WTC11 (cell line): ENCODE data around the gene PACSIN1. TPM values are rescaled to one million over a fixed set of nuclear protein-coding genes. Genes with fewer than 3 reads are reported as not detected.

Experiments
- ATAC-seq: fragments of 200-7000 bp; cut with Tn5 transposase; 2 replicates; pipeline ENCODE4 v1.10.0; 2021; ENCODE audit warnings: mild to moderate bottlenecking, moderate library complexity
- CTCF ChIA-PET: fragments of 300-600 bp; sonication (Branson Sonifier 250); formaldehyde crosslinking; loops from one replicate; lab custom pipeline; 2021; ENCODE audit warnings: antibody characterized with exemption; lab: Charles Lee
- POLR2A ChIA-PET: fragments of 350-600 bp; sonication (Branson Sonifier 250); formaldehyde crosslinking; loops from one replicate; lab custom pipeline; 2021; ENCODE audit warnings: antibody characterized with exemption; lab: Charles Lee
- DNase-seq: peaks from one replicate; pipeline ENCODE4 v3.0.0; 2021; ENCODE audit warnings: low spot score
- H3K27ac Mint-ChIP-seq: 2 replicates; pipeline ENCODE4 v1.8.0; 2021; ENCODE audit warnings: mixed read lengths
- H3K27me3 Mint-ChIP-seq: 2 replicates; pipeline ENCODE4 v1.8.0; 2021; ENCODE audit warnings: low read depth, mild to moderate bottlenecking, moderate library complexity, mixed read lengths
- H3K36me3 Mint-ChIP-seq: 2 replicates; pipeline ENCODE4 v1.8.0; 2021; ENCODE audit warnings: mixed read lengths
- H3K4me1 Mint-ChIP-seq: 2 replicates; pipeline ENCODE4 v1.8.0; 2022; ENCODE audit warnings: mixed read lengths
- H3K4me3 Mint-ChIP-seq: 2 replicates; pipeline ENCODE4 v1.8.0; 2021; ENCODE audit warnings: mild to moderate bottlenecking, moderate library complexity, mixed read lengths
- H3K9me3 Mint-ChIP-seq: 2 replicates; pipeline ENCODE4 v1.8.0; 2021; ENCODE audit warnings: mixed read lengths
- CREB1 ChIP-seq: sonication (generic); formaldehyde crosslinking; IDR thresholded peaks from 2 replicates; pipeline ENCODE4 v1.8.0; 2023; ENCODE audit warnings: mild to moderate bottlenecking, missing genetic modification reagents
- FOXJ3 ChIP-seq: sonication (generic); formaldehyde crosslinking; IDR thresholded peaks from 2 replicates; pipeline ENCODE4 v1.9.0; 2021; ENCODE audit warnings: missing genetic modification reagents, mild to moderate bottlenecking, borderline replicate concordance
- GABPB1 ChIP-seq: sonication (generic); formaldehyde crosslinking; IDR thresholded peaks from 2 replicates; pipeline ENCODE4 v1.8.1; 2023; ENCODE audit warnings: mild to moderate bottlenecking, missing genetic modification reagents
- HMGA2 ChIP-seq: fragments of 250-450 bp; sonication (Bioruptor Pico); IDR thresholded peaks from 2 replicates; pipeline ENCODE4 v1.4.0; 2021; ENCODE audit warnings: mild to moderate bottlenecking, moderate library complexity
- IRF2 ChIP-seq: sonication (generic); formaldehyde crosslinking; IDR thresholded peaks from 2 replicates; pipeline ENCODE4 v1.8.0; 2022; ENCODE audit warnings: low read depth, missing genetic modification reagents, borderline replicate concordance
- TCF7 ChIP-seq: sonication (generic); formaldehyde crosslinking; IDR thresholded peaks from 2 replicates; pipeline ENCODE4 v1.8.0; 2022; ENCODE audit warnings: mild to moderate bottlenecking, low read depth, missing genetic modification reagents, moderate library complexity
- TEAD4 ChIP-seq: sonication (generic); formaldehyde crosslinking; IDR thresholded peaks from 2 replicates; pipeline ENCODE4 v1.8.0; 2022; ENCODE audit warnings: mild to moderate bottlenecking, missing genetic modification reagents
- ZNF121 ChIP-seq: sonication (generic); formaldehyde crosslinking; IDR thresholded peaks from 2 replicates; pipeline ENCODE4 v1.8.0; 2023; ENCODE audit warnings: missing genetic modification reagents
- total RNA-seq: library from RNA; stranded (reverse); gene quantifications from 3 replicates; pipeline ENCODE4 v1.2.3, GENCODE V29; 2021
- TF ChIP-seq, protein P1 (sequence below): sonication (generic); formaldehyde crosslinking; conservative IDR thresholded peaks from 2 replicates; pipeline ENCODE4 v1.8.1; 2022; ENCODE audit warnings: mild to moderate bottlenecking, missing genetic modification reagents
- TF ChIP-seq, protein P2 (sequence below): fragments of 250-450 bp; sonication (Bioruptor Pico); IDR thresholded peaks from 2 replicates; pipeline ENCODE4 v2.1.2; 2022; ENCODE audit warnings: mild to moderate bottlenecking, moderate library complexity
- TF ChIP-seq, protein P3 (sequence below): sonication (generic); formaldehyde crosslinking; IDR thresholded peaks from 2 replicates; pipeline ENCODE4 v1.8.0; 2022; ENCODE audit warnings: mild to moderate bottlenecking, missing genetic modification reagents
- TF ChIP-seq, protein P4 (sequence below): sonication (generic); formaldehyde crosslinking; IDR thresholded peaks from 2 replicates; pipeline ENCODE4 v1.8.0; 2023; ENCODE audit warnings: mild to moderate bottlenecking, missing genetic modification reagents
- TF ChIP-seq, protein P5 (sequence below): sonication (generic); formaldehyde crosslinking; IDR thresholded peaks from 2 replicates; pipeline ENCODE4 v1.8.1; 2022; ENCODE audit warnings: mild to moderate bottlenecking, missing genetic modification reagents, moderate library complexity, borderline replicate concordance

PACSIN1 gene
- total RNA-seq, 1 experiment from 2014 or later, result 12.6 TPM

DNA sequence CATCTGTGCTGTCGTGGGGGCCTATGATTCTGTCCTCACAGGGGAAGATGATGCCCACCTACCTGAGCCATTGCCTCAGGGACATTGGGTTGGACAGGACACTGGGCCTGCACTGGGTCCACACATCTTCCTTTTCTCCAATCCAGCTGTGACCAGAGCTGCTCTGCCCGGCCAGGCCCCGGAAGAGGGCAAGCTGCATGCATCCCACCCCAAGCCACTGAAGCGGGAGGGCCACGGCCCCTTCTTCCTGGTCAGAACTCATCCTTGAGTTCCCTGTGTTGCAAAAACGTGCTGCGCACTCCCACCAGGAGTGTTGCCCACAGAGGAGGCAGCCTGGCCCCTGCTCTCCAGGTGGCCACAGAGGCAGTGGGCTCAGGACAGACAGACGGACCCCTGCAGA lies 52.1 kb downstream of the PACSIN1 start:
- H3K4me1 Mint-ChIP-seq, result peaks cover 24% of the 10 kb centered on the region
- no peaks in the 10 kb centered on the region for H3K9me3 Mint-ChIP-seq
- no peak overlapping the region for H3K4me3 Mint-ChIP-seq
- H3K27ac Mint-ChIP-seq, result no peak overlapping the region
- ChIA-PET POLR2A (no interaction called here), CTCF (no interaction called here)
- TF ChIP-seq CREB1 (CRISPR knock-in tag) (no peak), IRF2 (CRISPR knock-in tag) (no peak), ZNF121 (CRISPR knock-in tag) (no peak)
- TF ChIP-seq, protein P1, sequence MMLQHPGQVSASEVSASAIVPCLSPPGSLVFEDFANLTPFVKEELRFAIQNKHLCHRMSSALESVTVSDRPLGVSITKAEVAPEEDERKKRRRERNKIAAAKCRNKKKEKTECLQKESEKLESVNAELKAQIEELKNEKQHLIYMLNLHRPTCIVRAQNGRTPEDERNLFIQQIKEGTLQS, result no peak
- no peak for DNase-seq
- ATAC-seq, result no peak
- H3K27me3 Mint-ChIP-seq, result peaks cover 3% of the 10 kb centered on the region
- H3K36me3 Mint-ChIP-seq, result no peaks in the 10 kb centered on the region

DNA sequence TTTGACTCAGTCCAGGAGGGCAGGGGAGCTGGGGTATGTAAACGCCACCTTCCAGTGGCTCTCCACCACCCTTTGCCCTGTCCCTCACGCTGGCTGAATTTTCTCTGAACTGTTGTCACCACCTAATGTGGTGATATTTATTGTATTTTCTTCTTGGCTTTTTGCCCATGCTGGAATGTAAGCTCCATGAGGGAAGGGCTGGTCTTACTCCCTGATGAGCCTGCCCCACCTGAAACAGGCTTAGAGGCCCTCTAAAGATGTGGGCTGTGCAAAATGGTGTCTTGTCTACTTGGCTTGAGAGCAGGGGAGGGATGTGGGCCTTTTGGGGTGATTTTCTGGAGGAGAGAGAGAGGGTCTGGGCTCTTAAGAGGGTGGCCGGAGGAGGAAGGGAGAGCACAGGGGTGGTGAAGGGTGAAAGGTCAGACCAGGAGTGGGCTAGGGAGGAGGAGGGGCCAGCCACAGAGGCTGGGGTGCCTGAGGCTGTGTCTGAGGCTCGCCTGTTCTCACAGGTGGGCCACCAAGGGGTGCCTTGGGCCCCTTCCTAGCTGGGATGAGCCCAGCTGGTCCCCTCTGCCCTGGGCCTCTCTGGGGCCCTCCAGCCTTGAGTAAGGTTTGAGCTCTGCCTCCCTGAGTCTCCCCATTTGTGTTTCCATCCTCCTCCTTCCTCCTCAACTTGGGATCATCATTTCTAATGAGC lies 52.9 kb downstream of the PACSIN1 start:
- Mint-ChIP-seq H3K4me1 (peaks cover 16% of the 10 kb centered on the region), H3K9me3 (no peaks in the 10 kb centered on the region), H3K36me3 (no peaks in the 10 kb centered on the region), H3K27ac (peak overlapping the region; percentile 44; the same call in 1 of the 2 replicates), H3K4me3 (no peak overlapping the region), H3K27me3 (peaks cover 3% of the 10 kb centered on the region)
- TF ChIP-seq, protein P2, sequence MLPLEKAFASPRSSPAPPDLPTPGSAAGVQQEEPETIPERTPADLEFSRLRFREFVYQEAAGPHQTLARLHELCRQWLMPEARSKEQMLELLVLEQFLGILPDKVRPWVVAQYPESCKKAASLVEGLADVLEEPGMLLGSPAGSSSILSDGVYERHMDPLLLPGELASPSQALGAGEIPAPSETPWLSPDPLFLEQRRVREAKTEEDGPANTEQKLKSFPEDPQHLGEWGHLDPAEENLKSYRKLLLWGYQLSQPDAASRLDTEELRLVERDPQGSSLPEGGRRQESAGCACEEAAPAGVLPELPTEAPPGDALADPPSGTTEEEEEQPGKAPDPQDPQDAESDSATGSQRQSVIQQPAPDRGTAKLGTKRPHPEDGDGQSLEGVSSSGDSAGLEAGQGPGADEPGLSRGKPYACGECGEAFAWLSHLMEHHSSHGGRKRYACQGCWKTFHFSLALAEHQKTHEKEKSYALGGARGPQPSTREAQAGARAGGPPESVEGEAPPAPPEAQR (CRISPR knock-in tag), result no peak
- TF ChIP-seq, protein P3, sequence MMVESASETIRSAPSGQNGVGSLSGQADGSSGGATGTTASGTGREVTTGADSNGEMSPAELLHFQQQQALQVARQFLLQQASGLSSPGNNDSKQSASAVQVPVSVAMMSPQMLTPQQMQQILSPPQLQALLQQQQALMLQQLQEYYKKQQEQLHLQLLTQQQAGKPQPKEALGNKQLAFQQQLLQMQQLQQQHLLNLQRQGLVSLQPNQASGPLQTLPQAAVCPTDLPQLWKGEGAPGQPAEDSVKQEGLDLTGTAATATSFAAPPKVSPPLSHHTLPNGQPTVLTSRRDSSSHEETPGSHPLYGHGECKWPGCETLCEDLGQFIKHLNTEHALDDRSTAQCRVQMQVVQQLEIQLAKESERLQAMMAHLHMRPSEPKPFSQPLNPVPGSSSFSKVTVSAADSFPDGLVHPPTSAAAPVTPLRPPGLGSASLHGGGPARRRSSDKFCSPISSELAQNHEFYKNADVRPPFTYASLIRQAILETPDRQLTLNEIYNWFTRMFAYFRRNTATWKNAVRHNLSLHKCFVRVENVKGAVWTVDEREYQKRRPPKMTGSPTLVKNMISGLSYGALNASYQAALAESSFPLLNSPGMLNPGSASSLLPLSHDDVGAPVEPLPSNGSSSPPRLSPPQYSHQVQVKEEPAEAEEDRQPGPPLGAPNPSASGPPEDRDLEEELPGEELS (CRISPR knock-in tag), result no peak
- TF ChIP-seq, protein P4, sequence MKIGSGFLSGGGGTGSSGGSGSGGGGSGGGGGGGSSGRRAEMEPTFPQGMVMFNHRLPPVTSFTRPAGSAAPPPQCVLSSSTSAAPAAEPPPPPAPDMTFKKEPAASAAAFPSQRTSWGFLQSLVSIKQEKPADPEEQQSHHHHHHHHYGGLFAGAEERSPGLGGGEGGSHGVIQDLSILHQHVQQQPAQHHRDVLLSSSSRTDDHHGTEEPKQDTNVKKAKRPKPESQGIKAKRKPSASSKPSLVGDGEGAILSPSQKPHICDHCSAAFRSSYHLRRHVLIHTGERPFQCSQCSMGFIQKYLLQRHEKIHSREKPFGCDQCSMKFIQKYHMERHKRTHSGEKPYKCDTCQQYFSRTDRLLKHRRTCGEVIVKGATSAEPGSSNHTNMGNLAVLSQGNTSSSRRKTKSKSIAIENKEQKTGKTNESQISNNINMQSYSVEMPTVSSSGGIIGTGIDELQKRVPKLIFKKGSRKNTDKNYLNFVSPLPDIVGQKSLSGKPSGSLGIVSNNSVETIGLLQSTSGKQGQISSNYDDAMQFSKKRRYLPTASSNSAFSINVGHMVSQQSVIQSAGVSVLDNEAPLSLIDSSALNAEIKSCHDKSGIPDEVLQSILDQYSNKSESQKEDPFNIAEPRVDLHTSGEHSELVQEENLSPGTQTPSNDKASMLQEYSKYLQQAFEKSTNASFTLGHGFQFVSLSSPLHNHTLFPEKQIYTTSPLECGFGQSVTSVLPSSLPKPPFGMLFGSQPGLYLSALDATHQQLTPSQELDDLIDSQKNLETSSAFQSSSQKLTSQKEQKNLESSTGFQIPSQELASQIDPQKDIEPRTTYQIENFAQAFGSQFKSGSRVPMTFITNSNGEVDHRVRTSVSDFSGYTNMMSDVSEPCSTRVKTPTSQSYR (CRISPR knock-in tag), result no peak
- TF ChIP-seq GABPB1 (CRISPR knock-in tag), result no peak
- TF ChIP-seq, protein P5, sequence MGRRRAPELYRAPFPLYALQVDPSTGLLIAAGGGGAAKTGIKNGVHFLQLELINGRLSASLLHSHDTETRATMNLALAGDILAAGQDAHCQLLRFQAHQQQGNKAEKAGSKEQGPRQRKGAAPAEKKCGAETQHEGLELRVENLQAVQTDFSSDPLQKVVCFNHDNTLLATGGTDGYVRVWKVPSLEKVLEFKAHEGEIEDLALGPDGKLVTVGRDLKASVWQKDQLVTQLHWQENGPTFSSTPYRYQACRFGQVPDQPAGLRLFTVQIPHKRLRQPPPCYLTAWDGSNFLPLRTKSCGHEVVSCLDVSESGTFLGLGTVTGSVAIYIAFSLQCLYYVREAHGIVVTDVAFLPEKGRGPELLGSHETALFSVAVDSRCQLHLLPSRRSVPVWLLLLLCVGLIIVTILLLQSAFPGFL (CRISPR knock-in tag), result no peak
- TF ChIP-seq FOXJ3, result no peak
- no peak for DNase-seq
- ChIA-PET CTCF (no interaction called here), POLR2A (no interaction called here)
- ATAC-seq, result no peak

DNA sequence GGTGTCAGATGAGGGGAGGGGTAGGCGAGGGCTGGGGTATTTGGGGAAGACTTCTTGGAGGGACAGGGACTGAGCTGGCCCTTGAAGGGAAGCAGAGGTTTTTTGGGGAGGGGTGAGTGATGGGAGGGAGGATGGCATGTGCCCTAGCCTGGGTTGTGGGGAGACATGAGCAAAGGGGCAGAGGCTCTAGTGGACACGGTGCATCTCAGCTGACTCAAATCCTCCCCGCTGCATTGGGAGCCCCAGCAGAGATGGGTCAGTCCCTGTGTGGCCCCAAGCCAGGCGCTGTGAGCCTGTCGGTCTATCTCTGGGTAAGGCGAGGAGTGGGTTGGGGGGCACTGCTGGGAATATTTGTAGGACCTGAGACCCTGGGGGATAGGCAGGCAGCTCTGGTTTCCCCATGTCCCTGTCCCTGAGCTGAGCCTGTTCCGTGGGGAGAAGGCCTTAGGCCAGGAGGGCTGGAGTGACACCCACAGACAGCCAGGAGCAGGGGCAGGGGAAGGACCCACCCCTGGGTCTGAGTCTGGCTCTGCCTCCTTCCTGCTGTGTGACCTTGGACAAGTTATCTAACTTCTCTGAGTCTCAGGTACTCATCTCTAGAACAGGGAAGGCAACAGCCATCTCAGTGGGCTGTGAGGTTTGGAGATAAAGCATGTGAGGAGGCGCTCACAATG lies 54.2 kb downstream of the PACSIN1 start:
- no peak overlapping the region for H3K4me3 Mint-ChIP-seq
- peaks cover 8% of the 10 kb centered on the region; the same call in 1 of the 2 replicates for H3K4me1 Mint-ChIP-seq
- H3K9me3 Mint-ChIP-seq, result no peaks in the 10 kb centered on the region
- ChIA-PET CTCF (no interaction called here), POLR2A (no interaction called here)
- no peaks in the 10 kb centered on the region for H3K36me3 Mint-ChIP-seq
- TF ChIP-seq TCF7 (no peak), HMGA2 (CRISPR knock-in tag) (no peak), TEAD4 (CRISPR knock-in tag) (no peak)
- H3K27ac Mint-ChIP-seq, result no peak overlapping the region
- peak; percentile 6 for DNase-seq
- H3K27me3 Mint-ChIP-seq, result no peaks in the 10 kb centered on the region; the same call in 1 of the 2 replicates
- no peak for ATAC-seq
